Measurements from ENCODE around the gene MAPK9. TPM values are rescaled to one million over a fixed set of nuclear protein-coding genes. Genes with fewer than 3 reads are reported as not detected.

MAPK9 gene
- total RNA-seq, 1 experiment from 2014 or later = 93.1 TPM

DNA sequence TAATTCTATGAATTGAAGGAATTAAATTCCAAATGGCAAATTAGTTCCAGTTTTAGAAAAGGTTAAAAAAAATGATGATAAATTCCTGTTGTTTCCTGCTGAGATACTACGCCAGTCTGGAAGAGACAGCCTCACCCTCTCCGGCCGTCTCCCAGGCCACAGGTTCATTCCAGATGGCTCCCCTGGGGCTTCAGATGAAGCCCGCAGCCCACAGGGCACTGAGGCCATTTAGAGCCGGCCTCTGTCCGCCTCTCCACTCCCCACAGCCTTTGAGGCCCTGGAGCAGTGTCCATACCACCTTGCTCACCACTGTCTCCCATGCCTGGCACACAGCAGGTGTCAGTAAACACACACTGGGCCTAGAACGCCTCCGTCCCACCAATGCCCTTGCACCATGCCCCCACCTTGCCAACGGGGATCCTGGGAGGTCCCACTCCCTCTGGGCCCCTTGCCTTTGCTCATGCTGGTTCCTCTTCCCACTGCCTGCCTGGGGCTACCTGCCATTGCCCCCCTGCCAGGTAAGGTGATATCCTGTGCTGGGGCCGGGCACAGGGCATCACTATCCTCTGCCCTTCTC, 35.2 kb upstream of the MAPK9 start:
- POLR2A ChIA-PET = no interaction called here
- H3K4me1 ChIP-seq = no peaks in the 10 kb centered on the region
- no TSS peak for BruUV-seq (replicated peaks)
- intact Hi-C loops (cut with micrococcal nuclease; ENCODE audit: unreplicated experiment) = no loop called here
- H3K9me3 ChIP-seq = no peaks in the 10 kb centered on the region
- Mint-ChIP-seq H3K9me3 (ENCODE audit: unreplicated experiment) (no peaks in the 10 kb centered on the region), H3K4me3 (ENCODE audit: unreplicated experiment) (no peak overlapping the region), H3K27ac (ENCODE audit: unreplicated experiment) (no peak overlapping the region), H3K27me3 (ENCODE audit: insufficient read depth, unreplicated experiment) (peaks cover 3% of the 10 kb centered on the region), H3K36me3 (ENCODE audit: insufficient read depth, unreplicated experiment) (no peaks in the 10 kb centered on the region), H3K4me1 (ENCODE audit: low read depth, unreplicated experiment) (no peaks in the 10 kb centered on the region)
- no peaks in the 10 kb centered on the region for H3K36me3 ChIP-seq (ENCODE audit: control insufficient read depth, insufficient read depth, low read length)
- H3K27me3 ChIP-seq (replicated peaks; ENCODE audit: control insufficient read depth, insufficient read depth, low read length) = no peaks in the 10 kb centered on the region
- CTCF ChIA-PET = no interaction called here
- H3K4me3 ChIP-seq (ENCODE audit: low read depth, low read length) = no peak overlapping the region
- TF ChIP-seq, protein P1, sequence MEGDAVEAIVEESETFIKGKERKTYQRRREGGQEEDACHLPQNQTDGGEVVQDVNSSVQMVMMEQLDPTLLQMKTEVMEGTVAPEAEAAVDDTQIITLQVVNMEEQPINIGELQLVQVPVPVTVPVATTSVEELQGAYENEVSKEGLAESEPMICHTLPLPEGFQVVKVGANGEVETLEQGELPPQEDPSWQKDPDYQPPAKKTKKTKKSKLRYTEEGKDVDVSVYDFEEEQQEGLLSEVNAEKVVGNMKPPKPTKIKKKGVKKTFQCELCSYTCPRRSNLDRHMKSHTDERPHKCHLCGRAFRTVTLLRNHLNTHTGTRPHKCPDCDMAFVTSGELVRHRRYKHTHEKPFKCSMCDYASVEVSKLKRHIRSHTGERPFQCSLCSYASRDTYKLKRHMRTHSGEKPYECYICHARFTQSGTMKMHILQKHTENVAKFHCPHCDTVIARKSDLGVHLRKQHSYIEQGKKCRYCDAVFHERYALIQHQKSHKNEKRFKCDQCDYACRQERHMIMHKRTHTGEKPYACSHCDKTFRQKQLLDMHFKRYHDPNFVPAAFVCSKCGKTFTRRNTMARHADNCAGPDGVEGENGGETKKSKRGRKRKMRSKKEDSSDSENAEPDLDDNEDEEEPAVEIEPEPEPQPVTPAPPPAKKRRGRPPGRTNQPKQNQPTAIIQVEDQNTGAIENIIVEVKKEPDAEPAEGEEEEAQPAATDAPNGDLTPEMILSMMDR (IDR thresholded peaks at IDR 0.05; ENCODE audit: insufficient read depth in 1 of 2, low read depth in 1 of 2, low read length in 1 of 2, severe bottlenecking in 1 of 2, unreplicated experiment in 1 of 2) = no peak
- no peak for DNase-seq

DNA sequence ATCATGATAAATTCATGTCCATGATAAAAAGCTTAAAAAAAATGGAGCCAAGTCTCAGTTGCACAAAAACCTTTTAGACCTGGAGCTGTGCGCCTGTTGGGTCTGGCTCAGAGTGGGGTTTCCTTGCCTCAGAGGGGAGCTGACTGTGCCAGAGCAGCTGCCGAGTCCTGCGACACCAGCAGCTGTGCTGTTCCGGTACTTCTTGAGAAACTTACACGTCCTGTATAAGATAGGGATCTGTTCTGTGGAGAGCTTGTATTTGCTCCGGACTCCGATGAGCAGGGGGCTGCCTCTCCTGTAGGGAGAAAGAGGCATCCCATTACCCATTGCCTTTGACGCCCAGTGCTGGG, 32.7 kb upstream of the MAPK9 start:
- TF ChIP-seq, protein P1 (IDR thresholded peaks at IDR 0.05; ENCODE audit: insufficient read depth in 1 of 2, low read depth in 1 of 2, low read length in 1 of 2, severe bottlenecking in 1 of 2, unreplicated experiment in 1 of 2) = no peak
- ChIA-PET CTCF (interaction anchor here (1.1 to 1.8 kb wide), 4 partner anchors 9 to 202 kb away, joined by 3 to 7 read pairs (median 4); no protein-coding TSS in a partner anchor), POLR2A (interaction anchor here (1.2 kb wide), 1 partner anchor 11 kb away, joined by 5 read pairs; no protein-coding TSS in a partner anchor)
- H3K9me3 Mint-ChIP-seq (ENCODE audit: unreplicated experiment) = no peaks in the 10 kb centered on the region
- no peak overlapping the region for H3K4me3 ChIP-seq (ENCODE audit: low read depth, low read length)
- H3K36me3 Mint-ChIP-seq (ENCODE audit: insufficient read depth, unreplicated experiment) = no peaks in the 10 kb centered on the region
- no peak overlapping the region for H3K27ac Mint-ChIP-seq (ENCODE audit: unreplicated experiment)
- no peaks in the 10 kb centered on the region for H3K27me3 ChIP-seq (replicated peaks; ENCODE audit: control insufficient read depth, insufficient read depth, low read length)
- no TSS peak for BruUV-seq (replicated peaks)
- H3K9me3 ChIP-seq = no peaks in the 10 kb centered on the region
- intact Hi-C loops (cut with micrococcal nuclease; ENCODE audit: unreplicated experiment) = no loop called here
- no peaks in the 10 kb centered on the region for H3K4me1 ChIP-seq
- no peak for DNase-seq
- H3K36me3 ChIP-seq (ENCODE audit: control insufficient read depth, insufficient read depth, low read length) = no peaks in the 10 kb centered on the region
- no peaks in the 10 kb centered on the region for H3K4me1 Mint-ChIP-seq (ENCODE audit: low read depth, unreplicated experiment)
- H3K4me3 Mint-ChIP-seq (ENCODE audit: unreplicated experiment) = no peak overlapping the region
- no peaks in the 10 kb centered on the region for H3K27me3 Mint-ChIP-seq (ENCODE audit: insufficient read depth, unreplicated experiment)

DNA sequence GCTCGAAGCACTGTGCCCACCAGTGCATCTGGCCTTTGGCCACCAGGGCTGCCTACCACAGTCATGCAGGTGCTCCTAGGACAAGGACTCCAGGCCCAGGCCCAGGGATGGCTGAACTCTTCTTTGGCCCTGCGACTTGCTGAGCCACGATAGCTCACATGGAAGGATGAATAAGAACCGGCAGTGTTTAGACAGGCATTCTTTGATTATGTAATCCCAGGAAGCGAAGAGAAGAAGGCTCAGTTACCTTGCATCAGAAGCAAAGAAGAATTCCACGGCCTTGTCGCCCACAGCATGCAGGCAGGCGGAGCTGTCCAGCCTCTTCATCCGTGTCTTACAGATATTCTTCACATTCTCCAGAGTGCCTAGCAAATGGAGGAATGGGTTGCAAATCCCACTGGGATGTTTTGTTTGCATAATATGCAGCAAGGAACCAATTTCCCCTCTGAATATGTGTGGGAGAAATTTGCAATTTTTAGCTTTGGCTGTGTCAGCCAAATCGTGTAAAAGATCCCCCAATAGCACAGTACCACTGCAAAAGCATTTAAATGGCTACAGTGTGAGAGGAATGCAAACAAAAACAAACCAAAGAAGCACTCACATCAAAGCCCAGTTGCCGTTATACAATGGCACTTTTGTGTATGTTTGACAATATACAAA, 32.2 kb upstream of the MAPK9 start:
- H3K27ac Mint-ChIP-seq (ENCODE audit: unreplicated experiment) = no peak overlapping the region
- Histone ChIP-seq H3K36me3 (ENCODE audit: control insufficient read depth, insufficient read depth, low read length) (no peaks in the 10 kb centered on the region), H3K27me3 (replicated peaks; ENCODE audit: control insufficient read depth, insufficient read depth, low read length) (no peaks in the 10 kb centered on the region), H3K9me3 (no peaks in the 10 kb centered on the region), H3K4me3 (ENCODE audit: low read depth, low read length) (no peak overlapping the region), H3K4me1 (no peaks in the 10 kb centered on the region)
- H3K9me3 Mint-ChIP-seq (ENCODE audit: unreplicated experiment) = no peaks in the 10 kb centered on the region
- BruUV-seq (replicated peaks) = no TSS peak
- H3K36me3 Mint-ChIP-seq (ENCODE audit: insufficient read depth, unreplicated experiment) = no peaks in the 10 kb centered on the region
- intact Hi-C loops (cut with micrococcal nuclease; ENCODE audit: unreplicated experiment) = no loop called here
- peak in 1 of 2 experiments; percentile 33 for DNase-seq
- H3K27me3 Mint-ChIP-seq (ENCODE audit: insufficient read depth, unreplicated experiment) = peaks cover under 1% of the 10 kb centered on the region
- TF ChIP-seq, protein P1 (IDR thresholded peaks at IDR 0.05; ENCODE audit: insufficient read depth in 1 of 2, low read depth in 1 of 2, low read length in 1 of 2, severe bottlenecking in 1 of 2, unreplicated experiment in 1 of 2) = no peak
- H3K4me3 Mint-ChIP-seq (ENCODE audit: unreplicated experiment) = no peak overlapping the region
- ChIA-PET CTCF (interaction anchor here (1.1 to 1.8 kb wide), 4 partner anchors 8 to 201 kb away, joined by 3 to 7 read pairs (median 4); no protein-coding TSS in a partner anchor), POLR2A (interaction anchor here (1.2 kb wide), 1 partner anchor 10 kb away, joined by 5 read pairs; no protein-coding TSS in a partner anchor)
- no peaks in the 10 kb centered on the region for H3K4me1 Mint-ChIP-seq (ENCODE audit: low read depth, unreplicated experiment)
